OCI-LY1 (cell line): ENCODE data around the gene EFHC1.

Source experiments
- H2AFZ ChIP-seq: fragments of 200-600 bp; sonication (generic), shearing (Covaris generic); 2 replicates; pipeline ENCODE4 v1.6.0; 2014; ENCODE audit warnings: antibody characterized with exemption, mild to moderate bottlenecking, low read length
- H3F3A ChIP-seq: fragments of 200-600 bp; sonication (generic), shearing (Covaris generic); 2 replicates; pipeline ENCODE4 v1.6.0; 2014; ENCODE audit warnings: mild to moderate bottlenecking, antibody characterized with exemption, low read length, moderate library complexity; ENCODE audit not compliant: insufficient read depth
- H3K27ac ChIP-seq: fragments of 200-600 bp; sonication (generic); 2 replicates; pipeline ENCODE4 v1.5.1; 2014; ENCODE audit warnings: low read length, mixed run types, mild to moderate bottlenecking, low read depth; ENCODE audit not compliant: poor library complexity, severe bottlenecking
- H3K27me3 ChIP-seq: fragments of 200-600 bp; sonication (generic); 2 replicates; pipeline ENCODE4 v1.6.0; 2014; ENCODE audit warnings: antibody characterized with exemption, mild to moderate bottlenecking, low read length, moderate library complexity; ENCODE audit not compliant: insufficient read depth
- H3K36me3 ChIP-seq: fragments of 200-600 bp; sonication (generic); 2 replicates; pipeline ENCODE4 v1.6.1; 2014; ENCODE audit warnings: mild to moderate bottlenecking, antibody characterized with exemption, low read length, moderate library complexity, mixed read lengths; ENCODE audit not compliant: insufficient read depth
- H3K4me1 ChIP-seq: fragments of 200-600 bp; sonication (generic); 2 replicates; pipeline ENCODE4 v1.5.1; 2014; ENCODE audit warnings: mild to moderate bottlenecking, low read length, moderate library complexity; ENCODE audit not compliant: insufficient read depth, severe bottlenecking
- H3K4me2 ChIP-seq: fragments of 200-600 bp; sonication (generic), shearing (Covaris generic); 2 replicates; pipeline ENCODE4 v1.6.1; 2014; ENCODE audit warnings: low read length
- H3K4me3 ChIP-seq: fragments of 200-600 bp; sonication (generic); 2 replicates; pipeline ENCODE4 v1.5.1; 2014; ENCODE audit warnings: low read length, low read depth, mild to moderate bottlenecking, mixed read lengths; ENCODE audit not compliant: poor library complexity, severe bottlenecking
- H3K79me2 ChIP-seq: fragments of 200-600 bp; shearing (Covaris generic); 2 replicates; pipeline ENCODE4 v1.6.1; 2016; ENCODE audit warnings: mixed run types, low read length, mixed read lengths; ENCODE audit not compliant: insufficient read depth
- H3K9ac ChIP-seq: fragments of 200-600 bp; sonication (generic), shearing (Covaris generic); 2 replicates; pipeline ENCODE4 v1.6.1; 2014; ENCODE audit warnings: mild to moderate bottlenecking, low read length, mixed read lengths
- H3K9me2 ChIP-seq: fragments of 200-600 bp; sonication (generic), shearing (Covaris generic); 2 replicates; pipeline ENCODE4 v1.6.1; 2014; ENCODE audit warnings: low read depth, mild to moderate bottlenecking, low read length, mixed read lengths
- H3K9me3 ChIP-seq: fragments of 200-600 bp; shearing (Covaris generic); 2 replicates; pipeline ENCODE4 v1.6.1; 2014; ENCODE audit warnings: low read length, mixed read lengths
- H4K20me1 ChIP-seq: fragments of 200-600 bp; sonication (generic), shearing (Covaris generic); 2 replicates; pipeline ENCODE4 v1.6.0; 2016; ENCODE audit warnings: mild to moderate bottlenecking, low read length; ENCODE audit not compliant: insufficient read depth
- EZH2 ChIP-seq: fragments of 200-600 bp; sonication (generic), shearing (Covaris generic); IDR thresholded peaks from 2 replicates; pipeline ENCODE4 v1.8.0; 2017; ENCODE audit warnings: borderline replicate concordance, mixed run types, mild to moderate bottlenecking, antibody characterized with exemption, low read length, moderate library complexity, mixed read lengths
- TF ChIP-seq, protein P1 (sequence below): fragments of 200-600 bp; sonication (generic), shearing (Covaris generic); IDR thresholded peaks from 2 replicates; pipeline ENCODE4 v1.5.1; 2017; ENCODE audit warnings: mild to moderate bottlenecking, antibody characterized with exemption, low read length, moderate library complexity, mixed read lengths

The EFHC1 gene

DNA sequence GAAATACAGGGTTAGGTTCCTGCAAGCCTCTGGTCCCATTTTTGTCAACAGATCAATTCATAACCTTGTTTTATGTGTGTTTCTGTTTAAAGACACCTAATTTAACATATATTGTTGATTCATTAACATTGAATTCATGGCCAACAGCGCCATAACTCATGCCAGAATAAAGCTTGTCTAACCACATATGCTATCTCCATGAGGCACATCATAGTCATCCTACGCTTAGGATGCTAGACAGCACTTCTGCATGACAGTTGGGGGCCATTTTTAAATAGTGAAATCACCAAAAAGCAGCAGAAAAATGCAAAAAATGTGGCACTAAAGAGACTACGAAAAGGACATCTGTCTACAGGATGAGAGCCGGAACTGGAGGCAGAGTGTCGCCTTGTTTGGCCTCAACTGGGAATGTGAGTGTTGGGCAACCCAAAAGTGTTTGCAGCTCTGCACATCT lies 118.8 kb downstream of the EFHC1 start:
- Histone ChIP-seq H3K79me2 (peaks cover 54% of the 10 kb centered on the region), H3K9ac (no peak overlapping the region; the same call in 1 of the 2 replicates), H3K27ac (peak overlapping the region; percentile 99), H3K36me3 (peaks cover 14% of the 10 kb centered on the region), H3K4me1 (peaks cover 96% of the 10 kb centered on the region), H4K20me1 (no peaks in the 10 kb centered on the region), H3K27me3 (no peaks in the 10 kb centered on the region), H3K9me2 (no peaks in the 10 kb centered on the region), H2AFZ (no peak overlapping the region), H3K9me3 (no peaks in the 10 kb centered on the region), H3F3A (peaks cover 6% of the 10 kb centered on the region; the same call in 1 of the 2 replicates), H3K4me3 (no peak overlapping the region), H3K4me2 (peak overlapping the region; percentile 57; the same call in 1 of the 2 replicates)
- TF ChIP-seq EZH2, result no peak
- TF ChIP-seq, protein P1, sequence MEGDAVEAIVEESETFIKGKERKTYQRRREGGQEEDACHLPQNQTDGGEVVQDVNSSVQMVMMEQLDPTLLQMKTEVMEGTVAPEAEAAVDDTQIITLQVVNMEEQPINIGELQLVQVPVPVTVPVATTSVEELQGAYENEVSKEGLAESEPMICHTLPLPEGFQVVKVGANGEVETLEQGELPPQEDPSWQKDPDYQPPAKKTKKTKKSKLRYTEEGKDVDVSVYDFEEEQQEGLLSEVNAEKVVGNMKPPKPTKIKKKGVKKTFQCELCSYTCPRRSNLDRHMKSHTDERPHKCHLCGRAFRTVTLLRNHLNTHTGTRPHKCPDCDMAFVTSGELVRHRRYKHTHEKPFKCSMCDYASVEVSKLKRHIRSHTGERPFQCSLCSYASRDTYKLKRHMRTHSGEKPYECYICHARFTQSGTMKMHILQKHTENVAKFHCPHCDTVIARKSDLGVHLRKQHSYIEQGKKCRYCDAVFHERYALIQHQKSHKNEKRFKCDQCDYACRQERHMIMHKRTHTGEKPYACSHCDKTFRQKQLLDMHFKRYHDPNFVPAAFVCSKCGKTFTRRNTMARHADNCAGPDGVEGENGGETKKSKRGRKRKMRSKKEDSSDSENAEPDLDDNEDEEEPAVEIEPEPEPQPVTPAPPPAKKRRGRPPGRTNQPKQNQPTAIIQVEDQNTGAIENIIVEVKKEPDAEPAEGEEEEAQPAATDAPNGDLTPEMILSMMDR, result no peak

DNA sequence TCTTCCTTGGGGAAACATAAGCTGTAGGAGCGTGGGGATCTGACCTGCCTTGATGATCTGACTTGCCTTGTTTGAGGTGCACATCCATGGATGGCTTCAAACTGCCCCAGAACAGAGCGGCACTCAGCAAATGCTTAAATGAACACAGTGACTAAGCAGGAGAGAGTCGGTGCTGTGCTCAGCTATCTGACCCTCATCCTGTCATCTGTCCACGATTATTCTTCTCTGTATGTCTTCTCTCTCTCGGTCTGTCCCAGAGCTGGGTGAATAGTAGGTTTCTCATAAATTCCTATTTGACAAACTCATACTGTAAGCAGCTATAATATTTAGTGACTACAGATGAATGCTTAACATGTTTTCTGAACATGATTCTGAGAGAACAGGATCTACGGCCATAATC lies 119.5 kb downstream of the EFHC1 start:
- Histone ChIP-seq H3K36me3 (peaks cover 15% of the 10 kb centered on the region; the same call in 1 of the 2 replicates), H3K4me3 (no peak overlapping the region), H3K79me2 (peaks cover 61% of the 10 kb centered on the region), H3K4me2 (peak overlapping the region; percentile 21; the same call in 1 of the 2 replicates), H3K27me3 (no peaks in the 10 kb centered on the region), H3K9me3 (no peaks in the 10 kb centered on the region), H3K9ac (peak overlapping the region; percentile 19; the same call in 1 of the 2 replicates), H3F3A (peaks cover 6% of the 10 kb centered on the region; the same call in 1 of the 2 replicates), H2AFZ (no peak overlapping the region), H3K9me2 (no peaks in the 10 kb centered on the region), H3K4me1 (peaks cover 100% of the 10 kb centered on the region), H4K20me1 (no peaks in the 10 kb centered on the region), H3K27ac (peak overlapping the region; percentile 99)
- no peak for TF ChIP-seq EZH2
- TF ChIP-seq, protein P1, result no peak

DNA sequence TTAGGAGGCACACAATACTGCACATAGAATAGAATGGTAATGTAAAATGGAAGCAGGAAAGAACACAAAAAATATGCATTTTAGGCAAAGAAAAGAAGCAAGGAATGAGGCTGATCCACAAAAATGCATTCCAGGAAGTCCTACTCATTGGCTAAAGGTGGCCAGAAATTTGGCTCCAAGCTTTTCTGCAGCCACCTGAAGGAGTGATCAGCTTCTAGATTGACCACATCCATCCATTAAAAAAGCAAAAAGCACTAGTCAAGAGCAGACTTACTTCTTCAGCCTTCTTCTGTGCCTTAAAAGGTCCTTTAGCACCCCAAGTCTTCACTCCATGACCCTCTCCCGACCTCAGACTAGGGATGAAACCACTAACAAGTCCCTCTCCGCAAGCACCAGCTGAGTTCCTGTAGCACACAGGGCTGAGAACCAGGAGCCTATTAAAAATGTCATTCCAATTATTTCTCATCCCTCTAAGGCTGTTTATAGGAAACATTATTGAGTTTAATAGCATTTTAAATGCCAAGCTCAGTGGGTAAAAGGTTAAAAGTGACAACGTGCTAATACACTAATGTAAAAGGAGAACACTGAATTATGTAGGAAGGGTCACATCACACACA lies 120.3 kb downstream of the EFHC1 start:
- Histone ChIP-seq H4K20me1 (no peaks in the 10 kb centered on the region), H3K27ac (peak overlapping the region; percentile 99), H3K9ac (peak overlapping the region; percentile 19; the same call in 1 of the 2 replicates)

More for the DNA sequence above, 120.3 kb downstream of the EFHC1 start:
- TF ChIP-seq EZH2, result no peak
- TF ChIP-seq, protein P1, result no peak
- no peaks in the 10 kb centered on the region for H3K9me2 ChIP-seq
- H3F3A ChIP-seq, result peaks cover 6% of the 10 kb centered on the region; the same call in 1 of the 2 replicates
- H2AFZ ChIP-seq, result no peak overlapping the region
- no peaks in the 10 kb centered on the region for H3K27me3 ChIP-seq
- peaks cover 69% of the 10 kb centered on the region for H3K79me2 ChIP-seq
- no peak overlapping the region for H3K4me3 ChIP-seq
- H3K4me1 ChIP-seq, result peaks cover 100% of the 10 kb centered on the region
- peaks cover 8% of the 10 kb centered on the region; the same call in 1 of the 2 replicates for H3K36me3 ChIP-seq
- H3K9me3 ChIP-seq, result no peaks in the 10 kb centered on the region
- peak overlapping the region; percentile 21; the same call in 1 of the 2 replicates for H3K4me2 ChIP-seq
